ENCODE results near the gene KPNA2.

- no peak for TF ChIP-seq CTCF (IDR thresholded peaks at IDR 0.05)
- no peak for TF ChIP-seq POLR2A (IDR thresholded peaks at IDR 0.05)
- TF ChIP-seq POLR2AphosphoS5 (IDR thresholded peaks at IDR 0.05) = no peak
These were observed 37.1 kb upstream of the KPNA2 start for GRCh38 chr17:67998466-67998865.

Measured in breast epithelium (tissue), 3 donors.